GM23248 (cell line): ENCODE data around the gene PRRG2.

Experiments
- EZH2 ChIP-seq: fragments of 200-600 bp; sonication (generic); IDR thresholded peaks from 2 replicates; pipeline ENCODE4 v1.6.1; 2018; ENCODE audit warnings: antibody characterized with exemption, mild to moderate bottlenecking; ENCODE audit not compliant: insufficient read depth, poor library complexity, severe bottlenecking
- EZH2phosphoT487 ChIP-seq: fragments of 200-600 bp; sonication (generic); IDR thresholded peaks from 2 replicates; pipeline ENCODE4 v1.6.1; 2018; ENCODE audit warnings: antibody characterized with exemption, moderate library complexity, mild to moderate bottlenecking, low read depth; ENCODE audit not compliant: insufficient read depth

GRCh38 chr19:49594157-49594992 lies 13.3 kb downstream of the PRRG2 start:
- TF ChIP-seq EZH2phosphoT487: no peak
- no peak for TF ChIP-seq EZH2
